HepG2 (cell line): Measurements from ENCODE around the gene JKAMP. TPM values are rescaled to one million over a fixed set of nuclear protein-coding genes. Genes with fewer than 3 reads are reported as not detected.
A peak's percentile ranks its signal among the peaks of the same experiment; 100 is the strongest.

ENCODE experiments used
- BCLAF1 ChIP-seq: fragments of 450-650 bp; IDR thresholded peaks from 2 replicates; pipeline ENCODE4 v1.6.1; 2017; ENCODE audit warnings: mild to moderate bottlenecking
- CEBPG ChIP-seq: IDR thresholded peaks from 2 replicates; pipeline ENCODE4 v1.6.1; 2016
- DNMT3B ChIP-seq: conservative IDR thresholded peaks from 2 replicates; pipeline ENCODE4 v1.6.1; 2016; ENCODE audit warnings: missing biosample characterization, control low read depth
- FOXP1 ChIP-seq, 2 experiments: fragments of 450-650 bp in 1 of 2; IDR thresholded peaks; 2 replicates each; pipeline ENCODE4 v1.6.1; 2017 to 2018; ENCODE audit warnings: antibody characterized with exemption in 1 of 2
- JUNB ChIP-seq: sonication (generic); formaldehyde crosslinking; IDR thresholded peaks from 2 replicates; pipeline ENCODE4 v1.8.0; 2022; ENCODE audit warnings: missing genetic modification reagents, mild to moderate bottlenecking, borderline replicate concordance
- KDM1A ChIP-seq: IDR thresholded peaks from 2 replicates; pipeline ENCODE4 v1.6.1; 2016; ENCODE audit warnings: missing compliant biosample characterization
- NR2F1 ChIP-seq, 2 experiments: fragments of 450-650 bp in 1 of 2; formaldehyde crosslinking in 1 of 2; IDR thresholded peaks; 2 replicates each; pipeline versions ENCODE4 v1.5.0 to v1.6.1; 2016 to 2020; ENCODE audit warnings: mild to moderate bottlenecking in 1 of 2, missing compliant biosample characterization in 1 of 2, missing genetic modification reagents in 1 of 2, moderate library complexity in 1 of 2
- POGZ ChIP-seq: sonication (generic); formaldehyde crosslinking; IDR thresholded peaks from 2 replicates; pipeline ENCODE4 v1.4.0; 2020; ENCODE audit warnings: mild to moderate bottlenecking, missing genetic modification reagents
- PRPF4 ChIP-seq: fragments of 200-400 bp; formaldehyde crosslinking; IDR thresholded peaks from 2 replicates; pipeline ENCODE4 v1.6.1; 2016; ENCODE audit warnings: low read length, low read depth; ENCODE audit not compliant: poor library complexity, severe bottlenecking
- RFX3 ChIP-seq: IDR thresholded peaks from 2 replicates; pipeline ENCODE4 v1.6.1; 2016; ENCODE audit warnings: missing biosample characterization, missing genetic modification reagents
- SRSF1 ChIP-seq: fragments of 200-400 bp; formaldehyde crosslinking; optimal IDR thresholded peaks from 2 replicates; pipeline ENCODE3; 2017; ENCODE audit warnings: mild to moderate bottlenecking, low read depth, low read length, moderate library complexity
- YY1 ChIP-seq: IDR thresholded peaks from 2 replicates; pipeline ENCODE4 v1.6.1; 2011; ENCODE audit warnings: low read length, low read depth, moderate library complexity, mild to moderate bottlenecking; ENCODE audit not compliant: insufficient read depth, insufficient replicate concordance
- ZBTB43 ChIP-seq: sonication (generic); formaldehyde crosslinking; conservative IDR thresholded peaks from 2 replicates; pipeline ENCODE4 v1.4.0; 2020; ENCODE audit warnings: missing genetic modification reagents
- ZBTB8A ChIP-seq: sonication (generic); formaldehyde crosslinking; IDR thresholded peaks from 2 replicates; pipeline ENCODE4 v1.4.0; 2020; ENCODE audit warnings: mild to moderate bottlenecking, low read depth, missing genetic modification reagents, borderline replicate concordance
- ZKSCAN5 ChIP-seq: sonication (generic); formaldehyde crosslinking; IDR thresholded peaks from 2 replicates; pipeline ENCODE4 v1.5.1; 2020; ENCODE audit warnings: mild to moderate bottlenecking, missing genetic modification reagents
- polyA plus RNA-seq, 8 experiments: library from polyadenylated mRNA; depleted of rRNA in 3 of 8; stranded (reverse) in 7 of 8; unstranded in 1 of 8; fragments of >200 nt; fragmentation: Illumina TruSeq in 4 of 8; extraction: Trizol in 4 of 8; gene quantifications; 2 replicates each; pipeline versions ENCODE4 v1.2.1 to v1.2.3, GENCODE V29; 2011 to 2016; ENCODE audit warnings: low read depth in 4 of 8, missing spikeins in 1 of 8, mixed read lengths in 1 of 8; ENCODE audit not compliant: insufficient read depth in 1 of 8
- total RNA-seq, 5 experiments: library from RNA; depleted of rRNA; stranded (reverse); fragments of >200 nt; fragmentation: Illumina TruSeq; extraction: Trizol; gene quantifications; 2 replicates each; pipeline ENCODE4 v1.2.3, GENCODE V29; 2016; ENCODE audit warnings: low read depth in 1 of 5
- TF ChIP-seq, protein P1 (sequence below): sonication (generic); formaldehyde crosslinking; IDR thresholded peaks from 2 replicates; pipeline ENCODE4 v1.5.1; 2020; ENCODE audit warnings: missing genetic modification reagents, mild to moderate bottlenecking, borderline replicate concordance
- TF ChIP-seq, protein P2 (sequence below): IDR thresholded peaks from 2 replicates; pipeline ENCODE4 v1.6.1; 2016
- TF ChIP-seq, protein P3 (sequence below): IDR thresholded peaks from 2 replicates; pipeline ENCODE4 v1.6.1; 2016; ENCODE audit warnings: mild to moderate bottlenecking
- TF ChIP-seq, protein P4 (sequence below): sonication (generic); formaldehyde crosslinking; IDR thresholded peaks from 2 replicates; pipeline ENCODE4 v1.4.0; 2020; ENCODE audit warnings: missing genetic modification reagents

JKAMP gene
- total and polyA plus RNA-seq, 2 of the 13 experiments (the other 11 are each of a cell fraction or from before 2014, with no cell fraction given): 56.4 to 135 TPM

DNA sequence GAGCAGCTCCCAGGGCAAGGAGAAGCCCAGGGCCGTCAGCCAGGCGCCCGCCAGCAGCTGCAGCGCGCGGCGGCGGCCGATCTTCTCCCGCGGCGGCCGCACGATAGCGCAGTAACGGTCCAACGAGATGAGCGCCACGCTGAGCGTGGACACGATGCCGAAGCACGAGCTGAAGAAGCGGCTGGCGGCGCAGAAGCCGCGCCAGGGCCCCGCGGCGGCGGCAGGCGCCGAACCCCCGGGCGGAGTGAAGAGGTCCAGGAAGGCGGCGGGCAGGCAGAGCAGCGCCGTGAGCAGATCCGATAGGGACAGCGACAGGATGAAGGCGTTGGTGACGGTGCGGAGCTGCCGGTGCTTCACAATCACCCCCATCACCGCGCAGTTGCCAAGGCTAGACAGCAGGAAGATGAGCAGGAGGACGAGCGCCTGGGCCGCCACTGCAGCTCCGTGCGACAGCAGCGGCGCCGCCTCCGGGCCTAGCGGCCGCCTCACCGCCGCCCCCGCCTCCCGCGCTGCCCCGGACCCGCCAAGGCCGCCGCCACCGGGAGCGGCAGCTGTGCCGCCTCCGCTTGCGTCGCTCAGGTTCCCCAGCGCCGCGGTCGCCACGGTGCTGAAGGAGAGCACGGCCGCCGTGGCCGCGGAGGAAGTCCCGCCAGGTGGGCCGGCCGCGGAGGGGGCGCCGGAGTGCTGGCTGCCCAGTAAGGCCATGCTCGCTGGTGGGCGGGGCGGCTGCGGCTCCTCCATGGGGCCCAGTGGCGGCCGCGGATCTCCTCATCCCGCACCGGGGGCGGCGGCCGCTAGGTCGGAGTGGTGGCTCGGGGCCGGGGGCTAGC, 19.6 kb upstream of the JKAMP start (continued):
- TF ChIP-seq BCLAF1: no peak
- TF ChIP-seq, protein P1, sequence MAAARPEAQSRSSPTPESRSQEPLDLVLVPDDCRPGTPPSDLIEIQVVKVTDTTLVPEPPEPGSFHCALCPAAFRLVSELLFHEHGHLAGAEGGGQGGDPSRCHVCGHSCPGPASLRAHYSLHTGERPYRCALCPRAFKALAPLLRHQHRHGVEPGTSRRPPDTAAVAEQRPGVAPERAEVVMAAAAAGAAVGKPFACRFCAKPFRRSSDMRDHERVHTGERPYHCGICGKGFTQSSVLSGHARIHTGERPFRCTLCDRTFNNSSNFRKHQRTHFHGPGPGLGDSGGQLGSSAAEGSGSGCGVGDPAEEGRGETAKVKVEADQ (CRISPR knock-in tag): no peak
- no peak for TF ChIP-seq POGZ (CRISPR knock-in tag)
- TF ChIP-seq, protein P2, sequence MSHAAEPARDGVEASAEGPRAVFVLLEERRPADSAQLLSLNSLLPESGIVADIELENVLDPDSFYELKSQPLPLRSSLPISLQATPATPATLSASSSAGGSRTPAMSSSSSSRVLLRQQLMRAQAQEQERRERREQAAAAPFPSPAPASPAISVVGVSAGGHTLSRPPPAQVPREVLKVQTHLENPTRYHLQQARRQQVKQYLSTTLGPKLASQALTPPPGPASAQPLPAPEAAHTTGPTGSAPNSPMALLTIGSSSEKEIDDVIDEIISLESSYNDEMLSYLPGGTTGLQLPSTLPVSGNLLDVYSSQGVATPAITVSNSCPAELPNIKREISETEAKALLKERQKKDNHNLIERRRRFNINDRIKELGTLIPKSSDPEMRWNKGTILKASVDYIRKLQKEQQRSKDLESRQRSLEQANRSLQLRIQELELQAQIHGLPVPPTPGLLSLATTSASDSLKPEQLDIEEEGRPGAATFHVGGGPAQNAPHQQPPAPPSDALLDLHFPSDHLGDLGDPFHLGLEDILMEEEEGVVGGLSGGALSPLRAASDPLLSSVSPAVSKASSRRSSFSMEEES (CRISPR knock-in tag): no peak
- TF ChIP-seq ZKSCAN5: no peak
- TF ChIP-seq SRSF1: peak; percentile 16
- TF ChIP-seq PRPF4: no peak
- TF ChIP-seq KDM1A: no peak
- TF ChIP-seq, protein P3, sequence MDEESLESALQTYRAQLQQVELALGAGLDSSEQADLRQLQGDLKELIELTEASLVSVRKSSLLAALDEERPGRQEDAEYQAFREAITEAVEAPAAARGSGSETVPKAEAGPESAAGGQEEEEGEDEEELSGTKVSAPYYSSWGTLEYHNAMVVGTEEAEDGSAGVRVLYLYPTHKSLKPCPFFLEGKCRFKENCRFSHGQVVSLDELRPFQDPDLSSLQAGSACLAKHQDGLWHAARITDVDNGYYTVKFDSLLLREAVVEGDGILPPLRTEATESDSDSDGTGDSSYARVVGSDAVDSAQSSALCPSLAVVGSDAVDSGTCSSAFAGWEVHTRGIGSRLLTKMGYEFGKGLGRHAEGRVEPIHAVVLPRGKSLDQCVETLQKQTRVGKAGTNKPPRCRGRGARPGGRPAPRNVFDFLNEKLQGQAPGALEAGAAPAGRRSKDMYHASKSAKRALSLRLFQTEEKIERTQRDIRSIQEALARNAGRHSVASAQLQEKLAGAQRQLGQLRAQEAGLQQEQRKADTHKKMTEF (CRISPR knock-in tag): no peak
- no peak for TF ChIP-seq YY1
- TF ChIP-seq RFX3 (CRISPR knock-in tag): no peak
- no peak for TF ChIP-seq JUNB (CRISPR knock-in tag)
- TF ChIP-seq, protein P4, sequence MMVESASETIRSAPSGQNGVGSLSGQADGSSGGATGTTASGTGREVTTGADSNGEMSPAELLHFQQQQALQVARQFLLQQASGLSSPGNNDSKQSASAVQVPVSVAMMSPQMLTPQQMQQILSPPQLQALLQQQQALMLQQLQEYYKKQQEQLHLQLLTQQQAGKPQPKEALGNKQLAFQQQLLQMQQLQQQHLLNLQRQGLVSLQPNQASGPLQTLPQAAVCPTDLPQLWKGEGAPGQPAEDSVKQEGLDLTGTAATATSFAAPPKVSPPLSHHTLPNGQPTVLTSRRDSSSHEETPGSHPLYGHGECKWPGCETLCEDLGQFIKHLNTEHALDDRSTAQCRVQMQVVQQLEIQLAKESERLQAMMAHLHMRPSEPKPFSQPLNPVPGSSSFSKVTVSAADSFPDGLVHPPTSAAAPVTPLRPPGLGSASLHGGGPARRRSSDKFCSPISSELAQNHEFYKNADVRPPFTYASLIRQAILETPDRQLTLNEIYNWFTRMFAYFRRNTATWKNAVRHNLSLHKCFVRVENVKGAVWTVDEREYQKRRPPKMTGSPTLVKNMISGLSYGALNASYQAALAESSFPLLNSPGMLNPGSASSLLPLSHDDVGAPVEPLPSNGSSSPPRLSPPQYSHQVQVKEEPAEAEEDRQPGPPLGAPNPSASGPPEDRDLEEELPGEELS (CRISPR knock-in tag): no peak
- no peak for TF ChIP-seq DNMT3B (CRISPR knock-in tag)
- no peak for TF ChIP-seq NR2F1 (CRISPR knock-in tag; IDR thresholded peaks at IDR 0.05)
- no peak for TF ChIP-seq ZBTB43
- TF ChIP-seq CEBPG: no peak
- TF ChIP-seq FOXP1 (IDR thresholded peaks at IDR 0.05): no peak
- no peak for TF ChIP-seq FOXP1 (CRISPR knock-in tag; IDR thresholded peaks at IDR 0.05)
- no peak for TF ChIP-seq ZBTB8A (CRISPR knock-in tag)
